SH-SY5Y (cell line): ENCODE data around the gene CDH22.

Experiments
- GATA2 ChIP-seq: IDR thresholded peaks from 2 replicates; pipeline ENCODE4 v1.6.1; 2011; ENCODE audit warnings: mild to moderate bottlenecking, low read depth, low read length
- GATA3 ChIP-seq: IDR thresholded peaks from 2 replicates; pipeline ENCODE4 v1.6.1; 2011; ENCODE audit warnings: low read depth, mild to moderate bottlenecking, low read length, moderate library complexity

DNA sequence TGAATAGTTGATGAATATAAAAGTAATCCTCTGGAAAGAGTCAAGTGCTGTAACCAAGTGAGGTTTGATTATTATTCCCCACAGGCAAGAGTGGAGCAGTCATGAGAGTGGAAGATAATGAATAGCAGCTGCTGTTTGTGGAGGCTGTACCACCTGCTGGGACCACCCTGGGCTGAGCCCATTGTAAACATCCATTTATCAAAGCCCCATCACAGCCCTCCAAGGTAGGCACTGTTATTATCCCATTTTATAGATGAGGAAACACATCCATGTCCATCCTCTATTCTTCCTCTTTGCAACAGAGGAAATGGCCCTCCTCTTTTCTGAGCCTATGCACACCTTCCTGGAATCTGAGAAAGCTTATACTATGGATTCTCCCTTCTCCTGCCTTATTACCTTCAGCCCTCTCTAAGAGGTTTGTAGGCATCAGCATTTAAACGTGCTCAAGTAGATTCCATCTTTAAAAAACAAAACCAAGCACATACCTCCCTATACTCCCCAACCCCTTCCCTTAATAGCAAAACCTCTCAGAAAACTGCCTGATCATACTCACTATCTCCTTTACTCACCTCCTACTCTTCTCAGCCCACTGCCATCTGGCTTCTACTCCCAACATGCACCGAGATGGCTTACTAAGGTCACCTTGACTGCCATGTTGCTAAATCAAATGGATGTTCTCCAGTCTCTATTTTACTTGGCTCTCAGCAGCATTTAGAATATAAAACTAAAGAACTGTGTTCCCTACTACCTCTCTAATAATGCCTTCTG, 37.1 kb downstream of the CDH22 start:
- TF ChIP-seq GATA2 (no peak), GATA3 (no peak)
